Measurements from ENCODE around the gene HADH. TPM values are rescaled to one million over a fixed set of nuclear protein-coding genes. Genes with fewer than 3 reads are reported as not detected.

HADH gene
- total RNA-seq, 2 donors from 2014 or later = 46.1 to 58.1 TPM

DNA sequence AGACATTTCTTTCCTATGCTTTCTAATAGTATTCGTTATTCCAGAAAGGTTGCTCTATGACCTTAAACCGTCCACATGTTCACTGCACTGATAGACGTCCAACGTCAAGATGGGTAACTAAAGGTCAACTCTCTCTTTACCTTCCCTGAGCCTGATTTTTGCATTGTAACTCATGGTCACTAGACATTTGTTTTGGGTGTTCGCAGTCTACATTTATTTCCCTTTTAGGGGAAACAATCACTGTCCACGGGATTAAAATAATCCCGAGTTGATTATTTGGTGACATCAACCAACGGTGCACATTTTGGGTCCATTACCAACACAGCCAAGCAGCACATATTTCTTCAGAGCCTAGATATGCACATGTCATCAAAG, 540 bp upstream of the HADH start:
- no peaks in the 10 kb centered on the region for H3K9me3 ChIP-seq
- no peaks in the 10 kb centered on the region for H3K27me3 ChIP-seq (replicated peaks; ENCODE audit: insufficient read depth)
- ATAC-seq (ENCODE audit: insufficient number of reproducible peaks, low FRiP score, low read depth) (peak; percentile 52), DNase-seq (ENCODE audit: low spot score) (no peak)
- TF ChIP-seq, protein P1, sequence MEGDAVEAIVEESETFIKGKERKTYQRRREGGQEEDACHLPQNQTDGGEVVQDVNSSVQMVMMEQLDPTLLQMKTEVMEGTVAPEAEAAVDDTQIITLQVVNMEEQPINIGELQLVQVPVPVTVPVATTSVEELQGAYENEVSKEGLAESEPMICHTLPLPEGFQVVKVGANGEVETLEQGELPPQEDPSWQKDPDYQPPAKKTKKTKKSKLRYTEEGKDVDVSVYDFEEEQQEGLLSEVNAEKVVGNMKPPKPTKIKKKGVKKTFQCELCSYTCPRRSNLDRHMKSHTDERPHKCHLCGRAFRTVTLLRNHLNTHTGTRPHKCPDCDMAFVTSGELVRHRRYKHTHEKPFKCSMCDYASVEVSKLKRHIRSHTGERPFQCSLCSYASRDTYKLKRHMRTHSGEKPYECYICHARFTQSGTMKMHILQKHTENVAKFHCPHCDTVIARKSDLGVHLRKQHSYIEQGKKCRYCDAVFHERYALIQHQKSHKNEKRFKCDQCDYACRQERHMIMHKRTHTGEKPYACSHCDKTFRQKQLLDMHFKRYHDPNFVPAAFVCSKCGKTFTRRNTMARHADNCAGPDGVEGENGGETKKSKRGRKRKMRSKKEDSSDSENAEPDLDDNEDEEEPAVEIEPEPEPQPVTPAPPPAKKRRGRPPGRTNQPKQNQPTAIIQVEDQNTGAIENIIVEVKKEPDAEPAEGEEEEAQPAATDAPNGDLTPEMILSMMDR (IDR thresholded peaks at IDR 0.05) = no peak
- peaks cover 29 to 60% of the 10 kb centered on the region in 2 donors for H3K4me1 ChIP-seq (ENCODE audit: control insufficient read depth in 1 of 2, low read depth in 2 of 2)
- H3K4me3 ChIP-seq = peak overlapping the region; percentile 93
- peak overlapping the region; percentile 90 to 97 for H3K27ac ChIP-seq
- no peaks in the 10 kb centered on the region for H3K36me3 ChIP-seq

DNA sequence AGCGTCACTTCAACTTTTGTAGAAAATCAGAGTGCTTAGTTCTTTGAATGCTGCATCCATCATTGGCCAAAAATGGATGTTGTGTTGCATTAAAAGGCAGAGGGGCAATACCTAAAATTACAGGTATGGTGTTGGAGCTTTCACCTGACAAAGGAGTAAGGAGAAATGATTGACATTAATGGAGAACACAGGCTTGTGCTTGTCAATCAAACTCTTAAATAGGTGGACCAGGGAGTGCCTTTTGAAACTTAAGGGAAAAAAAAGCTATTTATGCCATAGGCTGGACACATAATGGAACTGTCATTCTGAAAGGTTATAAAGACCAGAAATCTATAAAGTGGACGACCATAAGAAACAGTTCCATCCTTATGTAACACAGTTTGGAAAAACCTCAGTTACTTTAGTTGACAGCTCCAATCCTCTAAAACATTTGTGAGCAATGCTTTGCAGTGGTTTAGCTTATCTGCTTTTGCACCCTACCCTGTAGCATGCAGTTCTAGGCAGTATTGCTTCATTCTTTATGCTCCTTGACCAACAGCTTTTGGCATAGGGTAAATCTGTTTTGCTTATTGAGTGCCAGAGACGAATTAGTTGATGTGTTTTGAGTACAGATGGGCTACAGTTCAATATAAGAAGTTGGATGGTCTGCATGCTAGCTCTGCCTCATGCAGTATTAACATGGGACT, 2.4 kb downstream of the HADH start:
- DNase-seq (ENCODE audit: low spot score) = no peak
- Histone ChIP-seq H3K27ac (peak overlapping the region; percentile 13 to 90), H3K36me3 (no peaks in the 10 kb centered on the region), H3K4me1 (ENCODE audit: control insufficient read depth in 1 of 2, low read depth in 2 of 2) (peaks cover 38 to 86% of the 10 kb centered on the region in 2 donors), H3K27me3 (replicated peaks; ENCODE audit: insufficient read depth) (no peaks in the 10 kb centered on the region), H3K9me3 (no peaks in the 10 kb centered on the region), H3K4me3 (peak overlapping the region; percentile 93)
- no peak for ATAC-seq (ENCODE audit: insufficient number of reproducible peaks, low FRiP score, low read depth)
- TF ChIP-seq, protein P1 (IDR thresholded peaks at IDR 0.05) = no peak

DNA sequence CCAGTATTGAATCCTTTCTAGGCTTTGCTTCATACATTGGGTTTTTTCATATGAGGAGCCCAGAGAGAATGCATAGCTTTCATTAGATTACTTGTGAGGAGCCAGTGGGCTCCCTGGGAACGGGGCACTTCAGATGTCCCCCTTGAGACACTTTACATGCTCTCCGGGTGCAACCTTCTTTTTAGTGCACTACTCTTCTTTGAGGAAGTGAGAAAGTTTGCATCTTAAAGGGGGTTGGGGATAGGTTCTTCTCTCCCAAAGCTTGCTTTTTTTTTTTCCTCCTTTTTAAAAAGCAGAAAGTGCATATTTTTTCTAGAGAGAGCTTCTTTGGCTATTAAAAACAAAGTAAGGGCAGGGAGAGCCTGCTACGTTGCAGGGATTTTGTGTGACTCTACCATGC, 4.3 kb downstream of the HADH start:
- DNase-seq (ENCODE audit: low spot score) = no peak
- Histone ChIP-seq H3K4me3 (peak overlapping the region; percentile 25), H3K4me1 (ENCODE audit: control insufficient read depth in 1 of 2, low read depth in 2 of 2) (peaks cover 41 to 84% of the 10 kb centered on the region in 2 donors), H3K27me3 (replicated peaks; ENCODE audit: insufficient read depth) (no peaks in the 10 kb centered on the region), H3K27ac (peak overlapping the region; percentile 6 to 90), H3K36me3 (no peaks in the 10 kb centered on the region), H3K9me3 (no peaks in the 10 kb centered on the region)
- TF ChIP-seq, protein P1 (IDR thresholded peaks at IDR 0.05) = no peak
- no peak for ATAC-seq (ENCODE audit: insufficient number of reproducible peaks, low FRiP score, low read depth)

DNA sequence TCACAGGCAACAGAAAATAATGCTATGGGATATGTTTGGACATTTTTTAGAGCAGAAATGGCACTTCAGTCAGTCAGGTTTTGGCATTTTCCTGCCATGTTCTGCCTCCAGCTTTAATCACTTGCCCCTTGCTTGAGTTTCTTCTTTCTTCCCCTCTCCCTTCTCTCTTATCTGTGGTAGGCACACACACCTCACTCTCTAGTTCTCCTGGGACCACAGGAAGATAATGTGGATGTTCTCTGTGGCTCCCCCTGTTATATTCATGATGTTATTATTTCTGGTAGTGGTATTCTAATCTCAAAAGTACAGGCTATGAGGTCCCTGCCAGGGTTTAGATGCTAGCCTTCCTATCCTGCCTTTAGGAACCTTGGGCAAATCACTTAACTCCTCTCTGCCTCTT, 5.2 kb downstream of the HADH start:
- H3K4me1 ChIP-seq (ENCODE audit: control insufficient read depth in 1 of 2, low read depth in 2 of 2) = peaks cover 48 to 90% of the 10 kb centered on the region in 2 donors
- TF ChIP-seq, protein P1 (IDR thresholded peaks at IDR 0.05) = no peak
- H3K36me3 ChIP-seq = no peaks in the 10 kb centered on the region
- peak overlapping the region; percentile 6 to 90 for H3K27ac ChIP-seq
- ATAC-seq (ENCODE audit: insufficient number of reproducible peaks, low FRiP score, low read depth) = no peak
- H3K27me3 ChIP-seq (replicated peaks; ENCODE audit: insufficient read depth) = no peaks in the 10 kb centered on the region
- no peak for DNase-seq (ENCODE audit: low spot score)
- H3K9me3 ChIP-seq = no peaks in the 10 kb centered on the region
- peak overlapping the region; percentile 25 for H3K4me3 ChIP-seq

DNA sequence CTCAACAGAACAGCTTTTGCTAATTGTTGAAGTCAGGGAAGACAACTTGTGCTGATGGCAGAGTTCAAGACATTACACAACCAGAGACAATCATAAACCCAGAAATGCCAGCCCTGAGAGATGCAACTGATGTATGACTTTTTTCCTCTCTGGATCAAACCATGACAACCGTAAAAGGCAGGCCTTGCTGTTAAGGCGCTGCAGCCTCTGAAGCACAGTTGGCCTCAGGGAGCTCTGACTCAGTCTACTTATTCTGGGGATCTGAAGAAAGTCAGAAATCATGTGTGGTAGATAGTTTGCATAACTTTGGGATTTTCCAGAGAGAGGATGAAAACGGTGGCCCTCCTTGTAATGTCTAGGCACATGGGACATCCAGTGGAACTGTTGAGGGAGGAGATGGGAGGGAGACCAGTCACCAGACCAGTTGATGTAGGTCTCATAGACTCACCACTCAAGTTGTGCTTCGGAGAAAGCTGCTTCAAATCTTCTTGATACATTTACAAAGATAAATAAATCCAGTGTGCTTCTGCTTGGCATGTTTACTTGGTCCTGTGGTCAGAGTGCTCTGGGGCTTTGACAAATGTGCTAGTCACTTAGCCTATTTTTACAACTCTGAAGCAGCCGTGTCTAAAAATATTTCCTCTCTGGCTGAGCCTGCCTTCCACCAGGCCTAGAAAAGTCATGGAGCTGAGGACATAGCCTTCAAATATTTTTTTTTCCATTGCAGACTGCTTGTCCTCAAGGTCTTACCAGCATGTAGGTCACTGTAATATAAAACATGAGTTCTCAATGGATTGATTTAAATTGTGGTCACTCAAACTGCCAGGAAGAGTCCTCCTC, 7.5 kb downstream of the HADH start:
- no peak for DNase-seq (ENCODE audit: low spot score)
- Histone ChIP-seq H3K36me3 (no peaks in the 10 kb centered on the region), H3K9me3 (no peaks in the 10 kb centered on the region), H3K4me3 (peak overlapping the region; percentile 15), H3K27me3 (replicated peaks; ENCODE audit: insufficient read depth) (no peaks in the 10 kb centered on the region), H3K27ac (peak overlapping the region; percentile 67 to 90), H3K4me1 (ENCODE audit: control insufficient read depth in 1 of 2, low read depth in 2 of 2) (peaks cover 46 to 86% of the 10 kb centered on the region in 2 donors)
- TF ChIP-seq, protein P1 (IDR thresholded peaks at IDR 0.05) = no peak
- peak; percentile 97 for ATAC-seq (ENCODE audit: insufficient number of reproducible peaks, low FRiP score, low read depth)
